Lower leg skin (tissue), 3 donors: ENCODE results near the gene SYS1.

Experiments
- POLR2A ChIP-seq, 2 donors: fragments of 450-650 bp; IDR thresholded peaks; one replicate each; pipeline ENCODE4 v1.6.1; 2016 to 2017; ENCODE audit warnings: antibody characterized with exemption in 2 of 2, mild to moderate bottlenecking in 1 of 2, moderate library complexity in 1 of 2
- TF ChIP-seq, protein P1 (sequence below), 3 donors: fragments of 450-650 bp; IDR thresholded peaks; one replicate each; pipeline ENCODE4 v1.5.1; 2016; ENCODE audit warnings: antibody characterized with exemption in 3 of 3, mild to moderate bottlenecking in 3 of 3, moderate library complexity in 2 of 3

DNA sequence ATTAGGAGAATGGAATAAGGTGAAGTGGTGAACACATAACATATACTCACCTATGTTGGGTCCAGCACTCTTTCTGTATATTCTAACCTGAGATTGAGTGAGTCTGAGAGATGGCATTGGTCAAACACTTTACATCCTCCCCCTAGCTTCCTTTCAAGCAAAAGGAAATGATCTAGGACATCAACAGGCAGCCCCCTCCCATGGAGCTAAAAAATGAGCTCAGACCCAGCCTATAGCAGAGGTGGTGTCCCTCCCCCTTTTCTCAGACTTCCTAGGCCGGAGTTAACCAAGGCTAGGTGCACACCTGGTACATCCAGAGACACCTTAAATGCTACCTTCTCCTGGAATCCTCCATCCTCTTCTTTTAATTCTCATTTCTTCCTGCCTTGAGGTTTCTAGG lies 9.2 kb upstream of the SYS1 start:
- TF ChIP-seq, protein P1, sequence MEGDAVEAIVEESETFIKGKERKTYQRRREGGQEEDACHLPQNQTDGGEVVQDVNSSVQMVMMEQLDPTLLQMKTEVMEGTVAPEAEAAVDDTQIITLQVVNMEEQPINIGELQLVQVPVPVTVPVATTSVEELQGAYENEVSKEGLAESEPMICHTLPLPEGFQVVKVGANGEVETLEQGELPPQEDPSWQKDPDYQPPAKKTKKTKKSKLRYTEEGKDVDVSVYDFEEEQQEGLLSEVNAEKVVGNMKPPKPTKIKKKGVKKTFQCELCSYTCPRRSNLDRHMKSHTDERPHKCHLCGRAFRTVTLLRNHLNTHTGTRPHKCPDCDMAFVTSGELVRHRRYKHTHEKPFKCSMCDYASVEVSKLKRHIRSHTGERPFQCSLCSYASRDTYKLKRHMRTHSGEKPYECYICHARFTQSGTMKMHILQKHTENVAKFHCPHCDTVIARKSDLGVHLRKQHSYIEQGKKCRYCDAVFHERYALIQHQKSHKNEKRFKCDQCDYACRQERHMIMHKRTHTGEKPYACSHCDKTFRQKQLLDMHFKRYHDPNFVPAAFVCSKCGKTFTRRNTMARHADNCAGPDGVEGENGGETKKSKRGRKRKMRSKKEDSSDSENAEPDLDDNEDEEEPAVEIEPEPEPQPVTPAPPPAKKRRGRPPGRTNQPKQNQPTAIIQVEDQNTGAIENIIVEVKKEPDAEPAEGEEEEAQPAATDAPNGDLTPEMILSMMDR (IDR thresholded peaks at IDR 0.05), result no peak
- no peak for TF ChIP-seq POLR2A (IDR thresholded peaks at IDR 0.05)
